HEK293 (cell line): ENCODE results near the gene CYP4F11.
"Not testable (repeated sequence)": the region's sequence is repeated elsewhere in the genome, so short reads cannot be mapped to it uniquely, and the experiment has no call there.

Source experiments
- ZNF433 ChIP-seq: fragments of 450-650 bp; formaldehyde crosslinking; IDR thresholded peaks from 2 replicates; pipeline ENCODE4 v1.5.1; 2016; ENCODE audit warnings: missing biosample characterization, missing genetic modification characterization, low read depth
- ZNF623 ChIP-seq: fragments of 450-650 bp; formaldehyde crosslinking; IDR thresholded peaks from 2 replicates; pipeline ENCODE4 v1.5.1; 2016; ENCODE audit warnings: missing biosample characterization, missing genetic modification characterization
- TF ChIP-seq, protein P1 (sequence below): fragments of 450-650 bp; formaldehyde crosslinking; IDR thresholded peaks from 2 replicates; pipeline ENCODE4 v1.5.1; 2016; ENCODE audit warnings: missing biosample characterization, missing genetic modification characterization
- TF ChIP-seq, protein P2 (sequence below): fragments of 450-650 bp; formaldehyde crosslinking; IDR thresholded peaks from 2 replicates; pipeline ENCODE4 v1.5.1; 2016; ENCODE audit warnings: missing biosample characterization, missing genetic modification characterization

DNA sequence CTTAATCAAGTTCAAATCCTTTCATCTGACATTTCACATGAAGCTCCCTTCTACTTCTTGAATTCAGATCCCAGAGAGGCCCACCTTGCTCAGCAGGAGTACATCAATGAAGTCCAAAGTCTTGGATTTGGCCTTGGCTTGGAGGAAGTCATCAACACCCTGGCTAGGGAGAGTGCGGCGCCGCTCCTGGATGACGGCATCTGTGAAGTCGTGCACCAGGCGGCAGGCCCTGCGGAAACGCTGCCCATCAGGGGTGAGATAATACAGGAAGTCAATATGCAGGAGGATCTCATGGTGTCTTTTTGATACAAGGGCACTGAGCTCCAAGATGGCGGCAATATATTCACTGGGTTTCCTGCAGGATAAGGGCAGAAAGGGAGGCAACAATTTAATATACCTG, 45.0 kb downstream of the CYP4F11 start:
- TF ChIP-seq, protein P1, sequence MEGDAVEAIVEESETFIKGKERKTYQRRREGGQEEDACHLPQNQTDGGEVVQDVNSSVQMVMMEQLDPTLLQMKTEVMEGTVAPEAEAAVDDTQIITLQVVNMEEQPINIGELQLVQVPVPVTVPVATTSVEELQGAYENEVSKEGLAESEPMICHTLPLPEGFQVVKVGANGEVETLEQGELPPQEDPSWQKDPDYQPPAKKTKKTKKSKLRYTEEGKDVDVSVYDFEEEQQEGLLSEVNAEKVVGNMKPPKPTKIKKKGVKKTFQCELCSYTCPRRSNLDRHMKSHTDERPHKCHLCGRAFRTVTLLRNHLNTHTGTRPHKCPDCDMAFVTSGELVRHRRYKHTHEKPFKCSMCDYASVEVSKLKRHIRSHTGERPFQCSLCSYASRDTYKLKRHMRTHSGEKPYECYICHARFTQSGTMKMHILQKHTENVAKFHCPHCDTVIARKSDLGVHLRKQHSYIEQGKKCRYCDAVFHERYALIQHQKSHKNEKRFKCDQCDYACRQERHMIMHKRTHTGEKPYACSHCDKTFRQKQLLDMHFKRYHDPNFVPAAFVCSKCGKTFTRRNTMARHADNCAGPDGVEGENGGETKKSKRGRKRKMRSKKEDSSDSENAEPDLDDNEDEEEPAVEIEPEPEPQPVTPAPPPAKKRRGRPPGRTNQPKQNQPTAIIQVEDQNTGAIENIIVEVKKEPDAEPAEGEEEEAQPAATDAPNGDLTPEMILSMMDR (tag by site-specific recombination) = not testable (repeated sequence)
- not testable (repeated sequence) for TF ChIP-seq ZNF433, ZNF623 (tag by site-specific recombination)
- TF ChIP-seq, protein P2, sequence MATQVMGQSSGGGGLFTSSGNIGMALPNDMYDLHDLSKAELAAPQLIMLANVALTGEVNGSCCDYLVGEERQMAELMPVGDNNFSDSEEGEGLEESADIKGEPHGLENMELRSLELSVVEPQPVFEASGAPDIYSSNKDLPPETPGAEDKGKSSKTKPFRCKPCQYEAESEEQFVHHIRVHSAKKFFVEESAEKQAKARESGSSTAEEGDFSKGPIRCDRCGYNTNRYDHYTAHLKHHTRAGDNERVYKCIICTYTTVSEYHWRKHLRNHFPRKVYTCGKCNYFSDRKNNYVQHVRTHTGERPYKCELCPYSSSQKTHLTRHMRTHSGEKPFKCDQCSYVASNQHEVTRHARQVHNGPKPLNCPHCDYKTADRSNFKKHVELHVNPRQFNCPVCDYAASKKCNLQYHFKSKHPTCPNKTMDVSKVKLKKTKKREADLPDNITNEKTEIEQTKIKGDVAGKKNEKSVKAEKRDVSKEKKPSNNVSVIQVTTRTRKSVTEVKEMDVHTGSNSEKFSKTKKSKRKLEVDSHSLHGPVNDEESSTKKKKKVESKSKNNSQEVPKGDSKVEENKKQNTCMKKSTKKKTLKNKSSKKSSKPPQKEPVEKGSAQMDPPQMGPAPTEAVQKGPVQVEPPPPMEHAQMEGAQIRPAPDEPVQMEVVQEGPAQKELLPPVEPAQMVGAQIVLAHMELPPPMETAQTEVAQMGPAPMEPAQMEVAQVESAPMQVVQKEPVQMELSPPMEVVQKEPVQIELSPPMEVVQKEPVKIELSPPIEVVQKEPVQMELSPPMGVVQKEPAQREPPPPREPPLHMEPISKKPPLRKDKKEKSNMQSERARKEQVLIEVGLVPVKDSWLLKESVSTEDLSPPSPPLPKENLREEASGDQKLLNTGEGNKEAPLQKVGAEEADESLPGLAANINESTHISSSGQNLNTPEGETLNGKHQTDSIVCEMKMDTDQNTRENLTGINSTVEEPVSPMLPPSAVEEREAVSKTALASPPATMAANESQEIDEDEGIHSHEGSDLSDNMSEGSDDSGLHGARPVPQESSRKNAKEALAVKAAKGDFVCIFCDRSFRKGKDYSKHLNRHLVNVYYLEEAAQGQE (tag by site-specific recombination) = not testable (repeated sequence)
